Activated B cell treated with CpG ODN at 0.5 μM for 24 hours (primary cell): ENCODE results near the gene FMN1. TPM values are rescaled to one million over a fixed set of nuclear protein-coding genes. Genes with fewer than 3 reads are reported as not detected.

Experiments used
- ATAC-seq: fragments of 200-7000 bp; cut with Tn5 transposase; one replicate; pipeline ENCODE4 v1.10.0; 2021; ENCODE audit warnings: low read depth, mild to moderate bottlenecking, moderate library complexity
- CTCF ChIA-PET: fragments of 350-600 bp; sonication (Branson Sonifier 250); formaldehyde crosslinking; loops from one replicate; lab custom pipeline; 2021; ENCODE audit warnings: antibody characterized with exemption; lab: Charles Lee
- POLR2A ChIA-PET: fragments of 350-600 bp; sonication (Branson Sonifier 250); formaldehyde crosslinking; loops from one replicate; lab custom pipeline; 2021; ENCODE audit warnings: antibody characterized with exemption; lab: Charles Lee
- DNase-seq: peaks from one replicate; pipeline ENCODE4 v3.0.0; 2022
- H3K27ac Mint-ChIP-seq: one replicate; pipeline ENCODE4 v1.8.0; 2020; ENCODE audit warnings: mixed read lengths
- H3K27me3 Mint-ChIP-seq: one replicate; pipeline ENCODE4 v1.8.0; 2021; ENCODE audit warnings: mixed read lengths
- H3K36me3 Mint-ChIP-seq: one replicate; pipeline ENCODE4 v1.8.0; 2021; ENCODE audit warnings: low read depth, mixed read lengths
- H3K4me1 Mint-ChIP-seq: one replicate; pipeline ENCODE4 v1.8.0; 2021; ENCODE audit warnings: mixed read lengths
- H3K4me3 Mint-ChIP-seq: one replicate; pipeline ENCODE4 v1.8.0; 2020; ENCODE audit warnings: mild to moderate bottlenecking, mixed read lengths
- H3K9me3 Mint-ChIP-seq: one replicate; pipeline ENCODE4 v1.8.0; 2020; ENCODE audit warnings: mixed read lengths
- CTCF ChIP-seq: fragments of 200-600 bp; IDR thresholded peaks from one replicate; pipeline ENCODE4 v1.8.0; 2022; ENCODE audit warnings: antibody characterized with exemption, mild to moderate bottlenecking
- intact Hi-C: fragments of 100-400 bp; cut with micrococcal nuclease; formaldehyde crosslinking; loops from one replicate; pipeline ENCODE4 v1.15.1; 2024
- total RNA-seq: library from RNA; stranded (reverse); gene quantifications from 2 replicates; pipeline ENCODE4 v1.2.3, GENCODE V29; 2022

Gene FMN1
- total RNA-seq, 1 donor from 2014 or later: 0.80 TPM

GRCh38 chr15:33215941-33216872 is 21.7 kb upstream of the FMN1 start:
- no peak overlapping the region for H3K4me3 Mint-ChIP-seq
- no peaks in the 10 kb centered on the region for H3K4me1 Mint-ChIP-seq
- no peak for TF ChIP-seq CTCF
- no peak for DNase-seq
- no peak overlapping the region for H3K27ac Mint-ChIP-seq
- ATAC-seq: no peak
- H3K9me3 Mint-ChIP-seq: no peaks in the 10 kb centered on the region
- CTCF ChIA-PET: interaction anchor here (1.0 to 1.4 kb wide), 4 partner anchors 15 to 554 kb away, joined by 3 read pairs; no protein-coding TSS in a partner anchor
- intact Hi-C loops: no loop called here
- no peaks in the 10 kb centered on the region for H3K27me3 Mint-ChIP-seq
- H3K36me3 Mint-ChIP-seq: no peaks in the 10 kb centered on the region
- POLR2A ChIA-PET: no interaction called here

DNA sequence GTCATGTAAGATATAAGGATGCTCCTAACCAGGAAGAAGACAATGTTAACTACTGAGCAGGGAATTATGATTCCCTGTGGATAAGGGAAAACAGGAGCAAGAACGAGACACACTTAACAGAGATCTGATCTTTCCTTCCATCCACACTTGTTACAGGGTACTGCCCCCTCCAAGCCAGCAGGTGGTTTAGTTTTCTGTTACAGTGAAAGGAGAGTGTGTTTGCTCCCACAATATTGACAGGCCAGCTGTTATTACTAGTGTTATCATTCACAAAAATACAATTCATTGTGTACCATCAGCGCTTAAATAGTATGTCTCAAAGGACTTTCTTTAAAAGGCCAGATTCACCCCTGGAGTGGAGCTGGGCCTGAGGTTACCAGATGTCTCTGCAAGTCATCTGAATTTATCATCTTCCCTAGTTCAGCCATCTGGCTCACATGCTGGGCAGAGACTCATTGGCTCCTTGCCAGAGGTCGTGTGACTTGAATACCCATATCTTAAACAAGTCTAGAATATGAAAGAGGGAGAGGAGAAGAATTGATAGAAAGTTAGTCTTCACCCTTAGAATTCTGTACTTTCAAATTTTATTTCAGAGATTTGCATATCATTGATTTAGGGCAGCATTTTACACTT is 16.8 kb upstream of the FMN1 start:
- ChIA-PET POLR2A (no interaction called here), CTCF (no interaction called here)
- no peak overlapping the region for H3K27ac Mint-ChIP-seq
- H3K4me1 Mint-ChIP-seq: no peaks in the 10 kb centered on the region
- DNase-seq (no peak), ATAC-seq (no peak)
- H3K4me3 Mint-ChIP-seq: no peak overlapping the region
- H3K27me3 Mint-ChIP-seq: no peaks in the 10 kb centered on the region
- H3K9me3 Mint-ChIP-seq: peaks cover 7% of the 10 kb centered on the region
- no peaks in the 10 kb centered on the region for H3K36me3 Mint-ChIP-seq
- no peak for TF ChIP-seq CTCF
- intact Hi-C loops: no loop called here

GRCh38 chr15:33209575-33210481 is 15.3 kb upstream of the FMN1 start:
- ChIA-PET CTCF (no interaction called here), POLR2A (no interaction called here)
- H3K4me3 Mint-ChIP-seq: no peak overlapping the region
- H3K9me3 Mint-ChIP-seq: peaks cover 7% of the 10 kb centered on the region
- H3K36me3 Mint-ChIP-seq: no peaks in the 10 kb centered on the region
- DNase-seq (no peak), ATAC-seq (no peak)
- TF ChIP-seq CTCF: no peak
- no peaks in the 10 kb centered on the region for H3K27me3 Mint-ChIP-seq
- H3K4me1 Mint-ChIP-seq: no peaks in the 10 kb centered on the region
- intact Hi-C loops: no loop called here
- H3K27ac Mint-ChIP-seq: peak overlapping the region; percentile 6

- Mint-ChIP-seq H3K4me1 (no peaks in the 10 kb centered on the region), H3K27me3 (no peaks in the 10 kb centered on the region), H3K4me3 (no peak overlapping the region), H3K9me3 (peaks cover 7% of the 10 kb centered on the region), H3K36me3 (no peaks in the 10 kb centered on the region), H3K27ac (no peak overlapping the region)
- ATAC-seq (no peak), DNase-seq (no peak)
- POLR2A ChIA-PET: no interaction called here
- TF ChIP-seq CTCF: no peak
- CTCF ChIA-PET: no interaction called here
- intact Hi-C loops: no loop called here
Observed at GRCh38 chr15:33207646-33208045, 13.1 kb upstream of the FMN1 start.
